Measurements from ENCODE around the gene BRINP3. TPM values are rescaled to one million over a fixed set of nuclear protein-coding genes. Genes with fewer than 3 reads are reported as not detected.

The BRINP3 gene
- total RNA-seq, 1 donor from 2014 or later = not detected

- Histone ChIP-seq H3K4me3 (ENCODE audit: insufficient read depth, low read depth, low read length) (no peak overlapping the region), H4K20me1 (ENCODE audit: insufficient read depth, low read length) (no peaks in the 10 kb centered on the region), H3K27ac (ENCODE audit: low read depth, low read length) (no peak overlapping the region), H3K79me2 (ENCODE audit: insufficient read depth, low read length) (no peaks in the 10 kb centered on the region), H3K4me2 (ENCODE audit: low read length) (no peak overlapping the region), H3K4me1 (ENCODE audit: insufficient read depth, low read length) (peaks cover 12% of the 10 kb centered on the region), H3K9ac (ENCODE audit: low read length) (no peak overlapping the region), H3K9me3 (ENCODE audit: insufficient read depth, low read depth, low read length) (no peaks in the 10 kb centered on the region), H3K27me3 (ENCODE audit: insufficient read depth, low read length) (no peaks in the 10 kb centered on the region), H3K36me3 (ENCODE audit: insufficient read depth, low read length) (no peaks in the 10 kb centered on the region), H2AFZ (ENCODE audit: low read depth, low read length) (no peak overlapping the region)
- Mint-ChIP-seq H3K27me3 (ENCODE audit: low read depth, unreplicated experiment) (no peaks in the 10 kb centered on the region), H3K36me3 (ENCODE audit: low read depth, unreplicated experiment) (no peaks in the 10 kb centered on the region), H3K27ac (ENCODE audit: unreplicated experiment) (no peak overlapping the region), H3K4me1 (ENCODE audit: low read depth, unreplicated experiment) (peaks cover 6% of the 10 kb centered on the region), H3K4me3 (ENCODE audit: unreplicated experiment) (no peak overlapping the region), H3K9me3 (ENCODE audit: unreplicated experiment) (no peaks in the 10 kb centered on the region)
- FAIRE-seq (no peak), DNase-seq (ENCODE audit: low read depth) (no peak)
- TF ChIP-seq EZH2 (IDR thresholded peaks at IDR 0.05; ENCODE audit: insufficient read depth, low read length) (no peak), CTCF (IDR thresholded peaks at IDR 0.05; ENCODE audit: insufficient read depth, low read depth, low read length) (no peak)
These were observed 298.8 kb downstream of the BRINP3 start for GRCh38 chr1:190178827-190179226.

- Histone ChIP-seq H3K27ac (ENCODE audit: low read depth, low read length) (no peak overlapping the region), H3K27me3 (ENCODE audit: insufficient read depth, low read length) (no peaks in the 10 kb centered on the region), H3K36me3 (ENCODE audit: insufficient read depth, low read length) (no peaks in the 10 kb centered on the region), H3K9me3 (ENCODE audit: insufficient read depth, low read depth, low read length) (no peaks in the 10 kb centered on the region), H4K20me1 (ENCODE audit: insufficient read depth, low read length) (no peaks in the 10 kb centered on the region), H3K79me2 (ENCODE audit: insufficient read depth, low read length) (no peaks in the 10 kb centered on the region), H3K4me2 (ENCODE audit: low read length) (no peak overlapping the region), H2AFZ (ENCODE audit: low read depth, low read length) (no peak overlapping the region), H3K4me1 (ENCODE audit: insufficient read depth, low read length) (peaks cover 12% of the 10 kb centered on the region), H3K4me3 (ENCODE audit: insufficient read depth, low read depth, low read length) (no peak overlapping the region), H3K9ac (ENCODE audit: low read length) (no peak overlapping the region)
- H3K4me3 Mint-ChIP-seq (ENCODE audit: unreplicated experiment) = no peak overlapping the region
- H3K27ac Mint-ChIP-seq (ENCODE audit: unreplicated experiment) = no peak overlapping the region
- peaks cover 6% of the 10 kb centered on the region for H3K4me1 Mint-ChIP-seq (ENCODE audit: low read depth, unreplicated experiment)
- TF ChIP-seq CTCF (IDR thresholded peaks at IDR 0.05; ENCODE audit: insufficient read depth, low read depth, low read length) (no peak), EZH2 (IDR thresholded peaks at IDR 0.05; ENCODE audit: insufficient read depth, low read length) (no peak)
- H3K36me3 Mint-ChIP-seq (ENCODE audit: low read depth, unreplicated experiment) = no peaks in the 10 kb centered on the region
- FAIRE-seq = no peak
- no peaks in the 10 kb centered on the region for H3K9me3 Mint-ChIP-seq (ENCODE audit: unreplicated experiment)
- H3K27me3 Mint-ChIP-seq (ENCODE audit: low read depth, unreplicated experiment) = no peaks in the 10 kb centered on the region
- no peak for DNase-seq (ENCODE audit: low read depth)
These were observed 300.1 kb downstream of the BRINP3 start for GRCh38 chr1:190177555-190177954.

GRCh38 chr1:190176776-190177175 lies 300.9 kb downstream of the BRINP3 start:
- Mint-ChIP-seq H3K27ac (ENCODE audit: unreplicated experiment) (no peak overlapping the region), H3K4me1 (ENCODE audit: low read depth, unreplicated experiment) (peaks cover 6% of the 10 kb centered on the region), H3K4me3 (ENCODE audit: unreplicated experiment) (no peak overlapping the region), H3K9me3 (ENCODE audit: unreplicated experiment) (no peaks in the 10 kb centered on the region), H3K27me3 (ENCODE audit: low read depth, unreplicated experiment) (no peaks in the 10 kb centered on the region), H3K36me3 (ENCODE audit: low read depth, unreplicated experiment) (no peaks in the 10 kb centered on the region)
- Histone ChIP-seq H3K4me2 (ENCODE audit: low read length) (no peak overlapping the region), H3K27me3 (ENCODE audit: insufficient read depth, low read length) (no peaks in the 10 kb centered on the region), H3K27ac (ENCODE audit: low read depth, low read length) (no peak overlapping the region), H3K79me2 (ENCODE audit: insufficient read depth, low read length) (no peaks in the 10 kb centered on the region), H3K9ac (ENCODE audit: low read length) (no peak overlapping the region), H2AFZ (ENCODE audit: low read depth, low read length) (no peak overlapping the region), H4K20me1 (ENCODE audit: insufficient read depth, low read length) (no peaks in the 10 kb centered on the region), H3K36me3 (ENCODE audit: insufficient read depth, low read length) (no peaks in the 10 kb centered on the region), H3K4me1 (ENCODE audit: insufficient read depth, low read length) (peaks cover 12% of the 10 kb centered on the region), H3K9me3 (ENCODE audit: insufficient read depth, low read depth, low read length) (no peaks in the 10 kb centered on the region), H3K4me3 (ENCODE audit: insufficient read depth, low read depth, low read length) (no peak overlapping the region)
- TF ChIP-seq EZH2 (IDR thresholded peaks at IDR 0.05; ENCODE audit: insufficient read depth, low read length) (no peak), CTCF (IDR thresholded peaks at IDR 0.05; ENCODE audit: insufficient read depth, low read depth, low read length) (no peak)
- FAIRE-seq (no peak), DNase-seq (ENCODE audit: low read depth) (peak; percentile 61)

Data from astrocyte (in vitro differentiated cells and primary cell).